ENCODE data around the gene ZNF503. TPM values are rescaled to one million over a fixed set of nuclear protein-coding genes. Genes with fewer than 3 reads are reported as not detected.

The ZNF503 gene, protein sequence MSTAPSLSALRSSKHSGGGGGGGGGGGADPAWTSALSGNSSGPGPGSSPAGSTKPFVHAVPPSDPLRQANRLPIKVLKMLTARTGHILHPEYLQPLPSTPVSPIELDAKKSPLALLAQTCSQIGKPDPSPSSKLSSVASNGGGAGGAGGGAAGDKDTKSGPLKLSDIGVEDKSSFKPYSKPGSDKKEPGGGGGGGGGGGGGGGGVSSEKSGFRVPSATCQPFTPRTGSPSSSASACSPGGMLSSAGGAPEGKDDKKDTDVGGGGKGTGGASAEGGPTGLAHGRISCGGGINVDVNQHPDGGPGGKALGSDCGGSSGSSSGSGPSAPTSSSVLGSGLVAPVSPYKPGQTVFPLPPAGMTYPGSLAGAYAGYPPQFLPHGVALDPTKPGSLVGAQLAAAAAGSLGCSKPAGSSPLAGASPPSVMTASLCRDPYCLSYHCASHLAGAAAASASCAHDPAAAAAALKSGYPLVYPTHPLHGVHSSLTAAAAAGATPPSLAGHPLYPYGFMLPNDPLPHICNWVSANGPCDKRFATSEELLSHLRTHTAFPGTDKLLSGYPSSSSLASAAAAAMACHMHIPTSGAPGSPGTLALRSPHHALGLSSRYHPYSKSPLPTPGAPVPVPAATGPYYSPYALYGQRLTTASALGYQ
- 8.7 to 12.1 TPM (median 11.6 TPM) in 5 replicates for total RNA-seq (2022; extraction: Qiagen RNA extraction; ENCODE audit: low read depth)

DNA sequence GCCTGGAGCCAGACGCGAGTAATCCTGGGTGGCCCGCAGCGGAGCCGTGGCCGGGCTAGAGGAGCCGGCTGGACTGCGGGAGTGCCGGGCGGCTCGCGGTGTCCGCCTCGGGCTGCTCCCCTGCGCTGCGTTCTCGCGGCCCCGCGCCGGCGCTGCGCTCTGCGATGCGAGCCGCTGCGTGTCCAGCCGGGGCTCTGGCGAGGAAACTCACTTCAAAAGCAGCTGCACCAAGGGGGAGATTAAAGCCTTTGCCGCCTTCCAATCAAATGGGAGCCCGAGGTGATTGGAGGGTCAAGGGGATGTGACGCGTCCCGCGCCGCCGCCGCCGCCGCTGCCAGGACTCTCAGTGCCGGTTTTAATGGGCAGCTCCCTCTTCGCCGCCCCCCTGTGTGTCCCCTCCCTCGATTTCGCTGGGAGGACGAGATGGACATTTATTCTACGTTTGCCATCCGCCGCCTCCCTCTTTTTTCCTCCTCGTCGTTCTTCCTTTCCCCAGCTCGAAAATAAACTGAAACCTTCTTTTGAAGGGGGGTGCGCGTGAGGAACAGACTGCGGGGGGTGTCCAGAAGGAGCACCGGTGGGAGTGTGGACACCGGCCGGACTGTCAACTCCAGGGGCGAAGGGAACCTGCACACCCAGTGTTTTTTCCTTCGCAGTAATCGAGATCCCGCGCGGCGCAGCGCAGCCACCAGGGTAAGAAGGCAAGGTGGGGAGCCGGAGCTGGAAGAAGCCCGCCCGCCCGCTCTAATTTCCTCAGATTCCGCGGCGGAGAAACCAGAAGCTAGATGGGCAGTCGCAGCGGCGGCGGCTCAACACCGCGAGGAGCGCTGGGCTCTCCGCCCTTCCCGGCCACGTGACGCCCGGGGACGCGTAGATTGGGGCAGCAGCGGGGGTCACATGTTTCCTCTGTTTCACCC, at the start of gene ZNF503:
Gene ZNF503 (minus strand): TSS at position 196 of the 917 bp plus-strand sequence. CDS start 345 bp downstream, outside the sequence.

DNA sequence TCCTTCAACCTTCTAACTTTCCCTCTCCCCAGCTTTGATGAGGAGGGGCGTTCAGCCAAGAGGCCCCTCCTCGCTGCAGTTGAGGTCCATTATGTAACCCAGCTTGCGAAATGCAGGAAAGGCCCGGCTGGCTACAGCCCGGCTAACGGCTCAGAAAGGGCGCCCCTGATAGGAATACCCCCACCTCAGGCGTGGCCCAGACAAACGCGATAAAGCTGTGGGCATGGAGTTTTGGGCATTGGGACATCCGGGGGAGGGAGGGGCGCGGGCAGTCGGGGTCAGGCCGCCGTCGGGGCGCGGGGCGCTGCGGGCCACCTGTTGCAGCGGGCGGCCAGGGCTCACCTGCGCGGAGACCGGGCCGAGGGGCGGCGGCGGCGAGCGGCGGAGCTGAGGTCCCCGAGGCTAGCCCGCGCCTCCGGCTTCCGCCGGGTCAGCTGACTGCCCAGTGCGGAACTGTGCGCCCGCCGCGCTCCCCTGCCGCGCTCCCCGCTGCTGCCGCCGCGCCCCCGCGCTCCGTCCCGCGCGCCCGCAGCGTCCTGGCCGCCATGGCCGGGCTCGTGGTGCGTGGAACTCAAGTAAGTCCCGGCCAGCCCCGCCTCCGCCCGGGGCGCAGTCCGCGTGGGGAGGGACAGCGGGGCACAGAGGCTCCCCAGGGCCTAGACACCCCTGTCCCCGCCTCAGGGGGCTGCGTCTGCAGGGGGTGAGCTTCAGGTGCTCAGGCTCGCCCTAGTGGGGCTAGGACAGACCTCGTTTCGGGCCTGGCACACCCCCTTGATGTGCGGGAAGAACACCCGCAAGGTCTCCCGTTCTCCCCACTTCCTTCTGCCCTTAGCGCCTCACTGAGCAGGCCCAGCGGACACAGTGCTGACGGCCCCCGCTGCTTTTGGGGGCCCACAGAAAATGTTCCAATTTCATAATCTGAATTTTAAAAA, 29.9 kb upstream of the ZNF503 start, which contains the start of gene LRMDA:
Gene LRMDA (plus strand): TSS at position 445 of the 932 bp plus-strand sequence.

Other genes with a start within 250 kb of the ZNF503 start
- 321 to 347 TPM (median 335 TPM) in 5 replicates for gene VDAC2, start 191.0 kb downstream of the ZNF503 start, total RNA-seq (2022; extraction: Qiagen RNA extraction; ENCODE audit: low read depth)
- 37.6 to 57.8 TPM (median 56.9 TPM) in 5 replicates for gene COMTD1, start 165.8 kb downstream of the ZNF503 start, total RNA-seq (2022; extraction: Qiagen RNA extraction; ENCODE audit: low read depth)
- 2.6 to 6.6 TPM (median 5.3 TPM) in 5 replicates for gene LRMDA, start 29.9 kb upstream of the ZNF503 start, total RNA-seq (2022; extraction: Qiagen RNA extraction; ENCODE audit: low read depth)